Measurements from ENCODE around the gene GCC2.

GCC2 gene

DNA sequence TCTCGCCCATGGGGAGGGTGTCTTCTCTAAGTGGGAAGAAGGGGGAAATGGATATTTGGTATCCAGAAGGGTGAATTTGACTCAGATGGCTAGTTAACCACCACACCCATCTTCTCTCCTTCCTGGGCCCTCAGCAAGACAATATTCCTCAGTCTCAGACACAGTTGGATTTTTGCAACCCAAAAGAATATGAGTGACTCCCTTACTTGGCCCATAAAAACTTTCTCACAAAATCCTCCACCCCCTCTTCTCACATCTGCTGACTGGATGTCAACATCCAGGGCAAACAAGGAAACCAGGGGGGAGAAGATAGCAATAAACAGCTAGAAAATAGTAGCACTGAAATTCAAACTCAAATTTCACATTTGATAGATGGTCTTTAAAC is 35.3 kb upstream of the GCC2 start:
- Histone ChIP-seq H2BK12ac (ENCODE audit: low read length) (no peak overlapping the region), H3K4me1 (ENCODE audit: control insufficient read depth in 1 of 2, insufficient read depth in 2 of 2, low read length in 2 of 2) (no peaks in the 10 kb centered on the region), H2AFZ (ENCODE audit: insufficient read depth, low read length, poor library complexity) (no peak overlapping the region), H3K27me3 (ENCODE audit: insufficient read depth, low read length) (no peaks in the 10 kb centered on the region), H2AK5ac (ENCODE audit: low read length) (no peak overlapping the region), H3K79me2 (ENCODE audit: control insufficient read depth, insufficient read depth, low read length, poor library complexity) (no peaks in the 10 kb centered on the region), H3K4me3 (ENCODE audit: low read depth, low read length) (no peak overlapping the region), H3K9ac (ENCODE audit: low read length) (no peak overlapping the region), H2BK5ac (ENCODE audit: low read depth, low read length, poor library complexity) (no peak overlapping the region), H3K27ac (ENCODE audit: low read depth, low read length) (no peak overlapping the region), H3K23ac (ENCODE audit: low read length) (no peak overlapping the region), H4K91ac (ENCODE audit: low read depth, low read length) (no peak overlapping the region), H4K12ac (ENCODE audit: low read depth, low read length) (no peak overlapping the region), H4K8ac (ENCODE audit: low read depth, low read length) (no peak overlapping the region), H3K18ac (ENCODE audit: low read length) (no peak overlapping the region), H3K79me1 (ENCODE audit: low read length) (no peaks in the 10 kb centered on the region), H3K9me3 (ENCODE audit: insufficient read depth, low read depth, low read length) (no peaks in the 10 kb centered on the region), H2BK120ac (ENCODE audit: insufficient read depth, low read length, poor library complexity) (no peak overlapping the region), H3K4ac (ENCODE audit: low read depth, low read length) (no peak overlapping the region), H3K36me3 (ENCODE audit: control insufficient read depth in 1 of 2, insufficient read depth in 2 of 2, low read length in 2 of 2) (no peaks in the 10 kb centered on the region), H3K14ac (ENCODE audit: low read length) (no peak overlapping the region), H3K4me2 (ENCODE audit: low read length) (no peak overlapping the region)
- DNase-seq = no peak
- no CpG with 5 or more reads among the region's 1 CpG for WGBS (ENCODE audit: extremely low coverage, insufficient coverage, insufficient read length)

DNA sequence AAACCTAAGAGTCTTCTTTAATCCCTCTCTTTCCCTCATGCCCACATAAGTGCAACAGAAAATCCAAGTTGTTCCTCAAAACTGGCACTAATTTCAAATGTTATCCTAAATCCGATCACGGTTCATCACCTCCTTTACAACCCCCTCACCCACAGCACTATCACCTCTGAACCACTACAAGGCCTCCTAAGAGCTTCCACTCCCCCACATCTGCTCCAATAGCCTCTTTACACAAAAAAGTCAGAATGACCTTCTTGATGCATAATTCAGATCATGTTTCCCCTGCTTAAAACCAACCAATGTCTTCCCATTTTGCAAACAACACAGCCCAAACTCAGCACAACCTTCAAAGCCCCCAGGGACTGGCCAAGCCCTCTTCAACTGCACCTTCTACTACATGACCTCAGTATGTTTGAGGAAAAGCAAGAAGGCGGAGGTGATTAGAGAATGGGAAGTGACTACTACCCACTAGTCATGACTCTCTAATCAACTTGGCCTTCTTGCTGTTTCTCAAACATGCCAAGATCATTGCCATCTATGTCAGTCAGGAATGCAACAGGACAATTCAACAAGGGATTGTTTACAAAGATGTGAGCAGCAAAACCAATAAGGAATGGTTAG is 34.6 kb upstream of the GCC2 start:
- Histone ChIP-seq H2AFZ (ENCODE audit: insufficient read depth, low read length, poor library complexity) (no peak overlapping the region), H3K4me1 (ENCODE audit: control insufficient read depth in 1 of 2, insufficient read depth in 2 of 2, low read length in 2 of 2) (no peaks in the 10 kb centered on the region), H3K9me3 (ENCODE audit: insufficient read depth, low read depth, low read length) (no peaks in the 10 kb centered on the region), H3K36me3 (ENCODE audit: control insufficient read depth in 1 of 2, insufficient read depth in 2 of 2, low read length in 2 of 2) (no peaks in the 10 kb centered on the region), H4K12ac (ENCODE audit: low read depth, low read length) (no peak overlapping the region), H3K9ac (ENCODE audit: low read length) (no peak overlapping the region), H3K18ac (ENCODE audit: low read length) (no peak overlapping the region), H3K27me3 (ENCODE audit: insufficient read depth, low read length) (no peaks in the 10 kb centered on the region), H2BK5ac (ENCODE audit: low read depth, low read length, poor library complexity) (no peak overlapping the region), H3K79me2 (ENCODE audit: control insufficient read depth, insufficient read depth, low read length, poor library complexity) (no peaks in the 10 kb centered on the region), H3K79me1 (ENCODE audit: low read length) (no peaks in the 10 kb centered on the region), H4K8ac (ENCODE audit: low read depth, low read length) (no peak overlapping the region), H3K27ac (ENCODE audit: low read depth, low read length) (no peak overlapping the region), H2BK12ac (ENCODE audit: low read length) (no peak overlapping the region), H2AK5ac (ENCODE audit: low read length) (no peak overlapping the region), H2BK120ac (ENCODE audit: insufficient read depth, low read length, poor library complexity) (no peak overlapping the region), H3K4ac (ENCODE audit: low read depth, low read length) (no peak overlapping the region), H3K14ac (ENCODE audit: low read length) (no peak overlapping the region), H3K23ac (ENCODE audit: low read length) (no peak overlapping the region), H3K4me2 (ENCODE audit: low read length) (no peak overlapping the region), H3K4me3 (ENCODE audit: low read depth, low read length) (no peak overlapping the region), H4K91ac (ENCODE audit: low read depth, low read length) (no peak overlapping the region)
- no CpG with 5 or more reads among the region's 3 CpGs for WGBS (ENCODE audit: extremely low coverage, insufficient coverage, insufficient read length)
- no peak for DNase-seq

DNA sequence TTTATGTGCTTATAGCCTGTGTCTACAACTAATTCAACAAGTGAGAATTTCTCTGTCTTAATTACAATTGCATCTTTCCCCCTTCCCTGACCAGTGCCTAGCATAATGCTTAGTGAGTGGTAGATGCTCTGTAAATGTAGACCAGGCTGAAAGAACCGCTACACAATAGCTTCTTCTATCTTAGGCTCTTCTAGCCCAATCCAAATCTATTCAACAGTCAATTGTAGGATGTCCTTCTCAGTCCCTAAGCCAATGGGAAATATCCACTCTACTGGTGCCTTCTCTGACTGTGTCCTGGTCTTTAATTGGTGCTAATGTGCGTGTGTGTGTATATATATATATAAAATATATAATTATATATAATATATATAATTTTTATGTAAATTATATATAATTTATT is 34.1 kb upstream of the GCC2 start:
- no CpG with 5 or more reads among the region's 2 CpGs for WGBS (ENCODE audit: extremely low coverage, insufficient coverage, insufficient read length)
- H3K4me1 ChIP-seq (ENCODE audit: control insufficient read depth in 1 of 2, insufficient read depth in 2 of 2, low read length in 2 of 2) = no peaks in the 10 kb centered on the region

DNA sequence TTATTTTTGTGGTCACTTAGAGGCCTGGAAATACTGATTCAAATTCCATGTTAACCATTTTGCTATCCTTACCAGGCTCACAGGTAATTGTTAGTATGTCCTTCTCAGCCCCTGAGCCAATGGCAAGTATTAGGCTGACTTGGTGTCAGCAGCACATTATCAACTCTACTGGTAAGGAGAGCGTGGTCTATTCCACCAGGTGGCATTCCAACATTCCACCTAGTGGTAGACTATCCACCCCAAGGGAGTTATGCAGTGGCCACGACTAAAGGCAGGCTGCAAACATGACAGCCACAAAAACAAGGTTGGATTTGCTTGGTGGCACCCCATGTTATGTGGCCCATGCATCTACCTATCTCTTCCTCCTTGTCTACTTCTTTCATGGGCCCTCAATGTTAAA is 31.8 kb upstream of the GCC2 start:
- no peak overlapping the region for H2BK5ac ChIP-seq (ENCODE audit: low read depth, low read length, poor library complexity)
- no peak overlapping the region for H2AK5ac ChIP-seq (ENCODE audit: low read length)
- no peaks in the 10 kb centered on the region for H3K27me3 ChIP-seq (ENCODE audit: insufficient read depth, low read length)
- no peak overlapping the region for H2AFZ ChIP-seq (ENCODE audit: insufficient read depth, low read length, poor library complexity)
- no peaks in the 10 kb centered on the region for H3K79me2 ChIP-seq (ENCODE audit: control insufficient read depth, insufficient read depth, low read length, poor library complexity)
- no peak overlapping the region for H4K8ac ChIP-seq (ENCODE audit: low read depth, low read length)
- H3K4ac ChIP-seq (ENCODE audit: low read depth, low read length) = no peak overlapping the region
- peak; percentile 3 to 51 for DNase-seq
- no peak overlapping the region for H3K18ac ChIP-seq (ENCODE audit: low read length)
- H4K12ac ChIP-seq (ENCODE audit: low read depth, low read length) = no peak overlapping the region
- H3K4me1 ChIP-seq (ENCODE audit: control insufficient read depth in 1 of 2, insufficient read depth in 2 of 2, low read length in 2 of 2) = no peaks in the 10 kb centered on the region
- no peak overlapping the region for H4K91ac ChIP-seq (ENCODE audit: low read depth, low read length)
- no peak overlapping the region for H2BK12ac ChIP-seq (ENCODE audit: low read length)
- H3K14ac ChIP-seq (ENCODE audit: low read length) = no peak overlapping the region
- H3K4me2 ChIP-seq (ENCODE audit: low read length) = no peak overlapping the region
- H3K9ac ChIP-seq (ENCODE audit: low read length) = no peak overlapping the region
- H3K36me3 ChIP-seq (ENCODE audit: control insufficient read depth in 1 of 2, insufficient read depth in 2 of 2, low read length in 2 of 2) = no peaks in the 10 kb centered on the region
- no peaks in the 10 kb centered on the region for H3K79me1 ChIP-seq (ENCODE audit: low read length)
- no peak overlapping the region for H2BK120ac ChIP-seq (ENCODE audit: insufficient read depth, low read length, poor library complexity)
- H3K27ac ChIP-seq (ENCODE audit: low read depth, low read length) = no peak overlapping the region
- no CpG with 5 or more reads among the region's 2 CpGs for WGBS (ENCODE audit: extremely low coverage, insufficient coverage, insufficient read length)
- no peak overlapping the region for H3K23ac ChIP-seq (ENCODE audit: low read length)
- H3K9me3 ChIP-seq (ENCODE audit: insufficient read depth, low read depth, low read length) = no peaks in the 10 kb centered on the region
- no peak overlapping the region for H3K4me3 ChIP-seq (ENCODE audit: low read depth, low read length)

More for the DNA sequence above, 34.1 kb upstream of the GCC2 start:
- no peak overlapping the region for H2AK5ac ChIP-seq (ENCODE audit: low read length)
- H3K79me2 ChIP-seq (ENCODE audit: control insufficient read depth, insufficient read depth, low read length, poor library complexity) = no peaks in the 10 kb centered on the region
- no peaks in the 10 kb centered on the region for H3K79me1 ChIP-seq (ENCODE audit: low read length)
- no peak overlapping the region for H4K8ac ChIP-seq (ENCODE audit: low read depth, low read length)
- no peak overlapping the region for H2BK12ac ChIP-seq (ENCODE audit: low read length)
- H3K18ac ChIP-seq (ENCODE audit: low read length) = no peak overlapping the region
- H3K27ac ChIP-seq (ENCODE audit: low read depth, low read length) = no peak overlapping the region
- no peak for DNase-seq
- H2BK120ac ChIP-seq (ENCODE audit: insufficient read depth, low read length, poor library complexity) = no peak overlapping the region
- no peak overlapping the region for H3K9ac ChIP-seq (ENCODE audit: low read length)
- no peak overlapping the region for H3K14ac ChIP-seq (ENCODE audit: low read length)
- H2BK5ac ChIP-seq (ENCODE audit: low read depth, low read length, poor library complexity) = no peak overlapping the region
- H3K4me2 ChIP-seq (ENCODE audit: low read length) = no peak overlapping the region
- H3K4ac ChIP-seq (ENCODE audit: low read depth, low read length) = no peak overlapping the region
- H4K12ac ChIP-seq (ENCODE audit: low read depth, low read length) = no peak overlapping the region
- no peak overlapping the region for H4K91ac ChIP-seq (ENCODE audit: low read depth, low read length)
- no peaks in the 10 kb centered on the region for H3K27me3 ChIP-seq (ENCODE audit: insufficient read depth, low read length)
- no peak overlapping the region for H3K23ac ChIP-seq (ENCODE audit: low read length)
- H2AFZ ChIP-seq (ENCODE audit: insufficient read depth, low read length, poor library complexity) = no peak overlapping the region
- no peak overlapping the region for H3K4me3 ChIP-seq (ENCODE audit: low read depth, low read length)
- no peaks in the 10 kb centered on the region for H3K36me3 ChIP-seq (ENCODE audit: control insufficient read depth in 1 of 2, insufficient read depth in 2 of 2, low read length in 2 of 2)
- H3K9me3 ChIP-seq (ENCODE audit: insufficient read depth, low read depth, low read length) = no peaks in the 10 kb centered on the region

Data from trophoblast cell (in vitro differentiated cells and primary cell).